GM23248 (cell line): ENCODE measurements around the gene RAD51B.

Experiments used
- EZH2 ChIP-seq: fragments of 200-600 bp; sonication (generic); IDR thresholded peaks from 2 replicates; pipeline ENCODE4 v1.6.1; 2018; ENCODE audit warnings: antibody characterized with exemption, mild to moderate bottlenecking; ENCODE audit not compliant: insufficient read depth, poor library complexity, severe bottlenecking
- EZH2phosphoT487 ChIP-seq: fragments of 200-600 bp; sonication (generic); IDR thresholded peaks from 2 replicates; pipeline ENCODE4 v1.6.1; 2018; ENCODE audit warnings: antibody characterized with exemption, moderate library complexity, mild to moderate bottlenecking, low read depth; ENCODE audit not compliant: insufficient read depth

DNA sequence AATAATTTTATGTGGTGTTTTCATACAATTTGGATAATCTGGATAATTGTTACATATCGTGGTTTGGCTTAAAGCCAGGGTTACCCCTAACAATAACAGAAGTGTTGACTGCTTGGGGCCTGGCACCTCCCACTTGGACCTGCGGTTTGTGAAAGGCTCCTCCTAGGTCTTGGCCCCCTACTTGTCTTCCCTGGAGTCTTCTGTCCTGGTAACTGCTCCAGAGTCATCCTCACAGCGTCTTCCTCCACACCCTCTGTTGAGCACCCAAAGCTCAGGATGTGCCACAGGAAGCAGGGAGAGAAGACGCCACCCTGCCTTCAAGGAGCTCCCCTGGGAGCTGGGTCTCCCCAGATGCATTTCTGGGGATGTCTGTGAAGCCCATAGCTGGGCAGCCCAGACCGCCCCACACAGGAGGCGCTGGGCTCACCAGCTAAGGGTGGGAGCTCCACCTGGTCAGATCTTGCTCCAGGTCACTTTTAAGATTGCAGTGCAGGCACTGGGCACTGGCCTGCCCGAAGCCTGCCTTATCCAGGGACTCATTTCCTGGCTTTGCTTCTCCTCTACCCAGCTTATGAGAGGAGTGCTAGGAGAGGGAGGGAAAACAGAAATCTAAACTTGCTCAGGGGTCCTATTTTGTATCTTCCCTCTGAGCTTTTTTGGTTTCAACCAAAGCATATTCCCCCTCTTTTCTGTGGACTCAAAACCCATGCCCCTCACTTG is 875.1 kb downstream of the RAD51B start:
- TF ChIP-seq EZH2 (no peak), EZH2phosphoT487 (no peak)
